K562 (cell line): ENCODE measurements around the gene SORCS2. TPM values are rescaled to one million over a fixed set of nuclear protein-coding genes. Genes with fewer than 3 reads are reported as not detected.

Source experiments
- ATAC-seq: fragments of 200-7000 bp; cut with Tn5 transposase; 3 replicates; pipeline ENCODE4 v1.9.1; 2020; ENCODE audit warnings: moderate library complexity
- BruUV-seq: library from RNA; stranded (reverse); fragments of 400-500 nt; replicated peaks from 2 replicates; lab custom pipeline; 2021; lab: Mats Ljungman, UMichigan
- CTCF ChIA-PET: fragments of 300-600 bp; formaldehyde crosslinking; extraction: SDS; loops from one replicate; lab custom pipeline; 2021; ENCODE audit warnings: low intra/inter-chr PET ratio; lab: Yijun Ruan, JAX
- POLR2A ChIA-PET: fragments of 300-600, 350-650 bp; sonication (Branson Sonifier 250); formaldehyde crosslinking; extraction: SDS; loops from one replicate; lab custom pipeline; 2021; ENCODE audit warnings: antibody characterized with exemption, inconsistent platforms; lab: Yijun Ruan, JAX
- DNase-seq, 4 experiments: peaks; one replicate each; pipeline versions ENCODE4 v3.0.0 to v3.0.0-alpha.2; 2011 to 2018; ENCODE audit warnings: low spot score in 3 of 4, mixed read lengths in 3 of 4; ENCODE audit errors: extremely low read depth in 1 of 4
- FAIRE-seq: peaks from 2 replicates; lab custom pipeline; 2011; peaks lifted over from hg19 to GRCh38; lab: Jason Lieb, UNC
- H2AFZ ChIP-seq: 2 replicates; pipeline ENCODE4 v1.6.0; 2011; ENCODE audit warnings: low read depth, low read length, control low read depth, inconsistent platforms
- H3K27ac ChIP-seq: fragments of 200-600 bp; 3 replicates; pipeline ENCODE4 v1.8.0; 2011; ENCODE audit warnings: low read depth, mild to moderate bottlenecking, control low read depth, inconsistent platforms, low read length, moderate library complexity, mixed read lengths; ENCODE audit errors: extremely low read depth
- H3K27me3 ChIP-seq, 2 experiments: fragments of 300-600 bp in 1 of 2; 2 replicates in 1 of 2; 3 replicates in 1 of 2; pipeline versions ENCODE4 v1.6.0 to v1.8.0; 2011; ENCODE audit warnings: inconsistent platforms in 2 of 2, low read length in 2 of 2, mild to moderate bottlenecking in 1 of 2, mixed read lengths in 1 of 2, moderate library complexity in 1 of 2; ENCODE audit not compliant: control insufficient read depth in 2 of 2, insufficient read depth in 2 of 2
- H3K36me3 ChIP-seq: fragments of 300-600 bp; 3 replicates; pipeline ENCODE4 v1.8.0; 2011; ENCODE audit warnings: mild to moderate bottlenecking, low read length, inconsistent platforms; ENCODE audit not compliant: control insufficient read depth, insufficient read depth
- H3K4me1 ChIP-seq, 2 experiments: fragments of 200-600 bp in 1 of 2; replicated peaks in 1 of 2; 2 replicates in 1 of 2; 3 replicates in 1 of 2; pipeline versions ENCODE4 v1.5.1 to v1.8.0; 2011; ENCODE audit warnings: inconsistent platforms in 2 of 2, low read length in 2 of 2, mild to moderate bottlenecking in 1 of 2, mixed read lengths in 1 of 2, moderate library complexity in 1 of 2; ENCODE audit not compliant: control insufficient read depth in 2 of 2, insufficient read depth in 2 of 2
- H3K4me2 ChIP-seq: 2 replicates; pipeline ENCODE4 v1.6.1; 2011; ENCODE audit warnings: low read length, control low read depth, inconsistent platforms, mixed read lengths; ENCODE audit not compliant: insufficient read depth
- H3K4me3 ChIP-seq: fragments of 200-600 bp; sonication (generic), shearing (Covaris generic); 2 replicates; pipeline ENCODE4 v1.5.1; 2016; ENCODE audit warnings: control low read depth, inconsistent platforms
- H3K79me2 ChIP-seq: fragments of 200-600 bp; 3 replicates; pipeline ENCODE4 v1.8.0; 2011; ENCODE audit warnings: low read length, inconsistent platforms; ENCODE audit not compliant: control insufficient read depth, insufficient read depth
- H3K9ac ChIP-seq, 2 experiments: 2 replicates each; pipeline versions ENCODE4 v1.6.0 to v1.6.1; 2011; ENCODE audit warnings: low read depth in 2 of 2, low read length in 2 of 2, control low read depth in 1 of 2, inconsistent platforms in 1 of 2, mild to moderate bottlenecking in 1 of 2, mixed read lengths in 1 of 2; ENCODE audit not compliant: insufficient read depth in 1 of 2
- H3K9me1 ChIP-seq: one replicate; pipeline ENCODE4 v1.6.0; 2011; ENCODE audit warnings: inconsistent platforms, mild to moderate bottlenecking, low read length, moderate library complexity; ENCODE audit not compliant: control insufficient read depth, insufficient read depth
- H3K9me3 ChIP-seq: replicated peaks from 2 replicates; pipeline ENCODE4 v1.5.1; 2011; ENCODE audit warnings: low read depth, low read length, inconsistent platforms; ENCODE audit not compliant: control insufficient read depth, insufficient read depth
- H4K20me1 ChIP-seq: replicated peaks from 2 replicates; pipeline ENCODE4 v1.6.1; 2011; ENCODE audit warnings: low read length, inconsistent platforms, mixed read lengths; ENCODE audit not compliant: control insufficient read depth, insufficient read depth
- FOXK2 ChIP-seq, 2 experiments: fragments of 450-650 bp; IDR thresholded peaks in 1 of 2; conservative IDR thresholded peaks in 1 of 2; 2 replicates each; pipeline ENCODE4 v1.6.1; 2016; ENCODE audit warnings: low read depth in 2 of 2, mild to moderate bottlenecking in 1 of 2
- GABPB2 ChIP-seq: fragments of 250-450 bp; sonication (Bioruptor Pico); conservative IDR thresholded peaks from 2 replicates; pipeline ENCODE4 v1.5.1; 2021; ENCODE audit warnings: mild to moderate bottlenecking
- KHSRP ChIP-seq: fragments of 450-650 bp; IDR thresholded peaks from 2 replicates; pipeline ENCODE4 v1.6.1; 2017
- MGA ChIP-seq: fragments of 450-650 bp; IDR thresholded peaks from 2 replicates; pipeline ENCODE4 v1.6.1; 2016; ENCODE audit warnings: mild to moderate bottlenecking, moderate library complexity
- MTA1 ChIP-seq: fragments of 450-650 bp; IDR thresholded peaks from 2 replicates; pipeline ENCODE4 v1.6.1; 2017; ENCODE audit warnings: borderline replicate concordance
- MXI1 ChIP-seq: IDR thresholded peaks from 2 replicates; pipeline ENCODE4 v1.6.1; 2011; ENCODE audit warnings: low read depth, mild to moderate bottlenecking, improper control_type of control experiment, low read length
- NR4A1 ChIP-seq, 2 experiments: fragments of 250-450 bp in 1 of 2; fragments of 450-650 bp in 1 of 2; sonication (Bioruptor Pico) in 1 of 2; IDR thresholded peaks; 2 replicates each; pipeline versions ENCODE4 v1.4.0 to v1.6.1; 2016 to 2020; ENCODE audit warnings: mild to moderate bottlenecking in 2 of 2, missing compliant biosample characterization in 1 of 2, missing genetic modification characterization in 1 of 2, moderate library complexity in 1 of 2
- XRCC3 ChIP-seq: fragments of 450-650 bp; IDR thresholded peaks from 2 replicates; pipeline ENCODE4 v1.6.1; 2017; ENCODE audit warnings: mild to moderate bottlenecking, moderate library complexity
- ZNF23 ChIP-seq: fragments of 250-450 bp; sonication (Bioruptor Pico); IDR thresholded peaks from 2 replicates; pipeline ENCODE4 v1.4.0; 2020; ENCODE audit warnings: mild to moderate bottlenecking
- ZNF696 ChIP-seq: fragments of 250-450 bp; sonication (Bioruptor Pico); conservative IDR thresholded peaks from 2 replicates; pipeline ENCODE4 v1.4.0; 2020; ENCODE audit warnings: mild to moderate bottlenecking, moderate library complexity
- ZNF717 ChIP-seq: fragments of 250-450 bp; sonication (Bioruptor Pico); IDR thresholded peaks from 2 replicates; pipeline ENCODE4 v1.5.0; 2021
- ZSCAN32 ChIP-seq: fragments of 450-650 bp; formaldehyde crosslinking; IDR thresholded peaks from 2 replicates; pipeline ENCODE4 v1.4.0; 2020; ENCODE audit warnings: mild to moderate bottlenecking, moderate library complexity
- WGBS: fragments of 100-300 bp; shearing (Covaris generic); methylation state at CpG from one replicate; pipeline ENCODE4 v1.1.6; 2016; ENCODE audit warnings: low coverage, mixed read lengths; ENCODE audit not compliant: insufficient coverage; ENCODE audit errors: missing lambda C conversion rate; 5-methylcytosine and 5-hydroxymethylcytosine counted together
- in situ Hi-C: fragments of 300-500 bp; cut with MboI; formaldehyde crosslinking; loops from 4 replicates; pipeline ENCODE4 v1.15.0; 2018; ENCODE audit warnings: inconsistent platforms, mixed read lengths
- intact Hi-C: fragments of 100-400 bp; cut with micrococcal nuclease; formaldehyde crosslinking; loops from 2 replicates; pipeline ENCODE4 v1.14.2; 2022
- polyA plus RNA-seq, 8 experiments: library from polyadenylated mRNA; depleted of rRNA in 4 of 8; stranded (reverse) in 5 of 8; unstranded in 3 of 8; fragments of >200 nt; fragmentation: Nextera tagmentation in 2 of 8; fragmentation: Illumina TruSeq in 1 of 8; extraction: Ambion mirVana in 2 of 8; extraction: Trizol in 1 of 8; gene quantifications; 2 replicates each; pipeline versions ENCODE4 v1.2.1 to v1.2.3, GENCODE V29; 2011 to 2014; ENCODE audit warnings: inconsistent platforms in 1 of 8, missing spikeins in 1 of 8
- total RNA-seq, 7 experiments: library from RNA; depleted of rRNA in 6 of 7; stranded (reverse); fragments of >200 nt in 6 of 7; fragmentation: Illumina TruSeq in 2 of 7; extraction: Trizol in 2 of 7; gene quantifications; 2 replicates each; pipeline versions ENCODE4 v1.2.1 to v1.2.3, GENCODE V29; 2011 to 2021; ENCODE audit warnings: low replicate concordance in 1 of 7

The SORCS2 gene
- total and polyA plus RNA-seq, 9 of the 15 experiments (the other 6 are each of a cell fraction or from before 2014, with no cell fraction given): not detected

- POLR2A ChIA-PET: interaction anchor here (0.7 to 1.1 kb wide), 3 partner anchors 9 to 258 kb away, joined by 3 to 4 read pairs (median 3); no protein-coding TSS in a partner anchor
- Histone ChIP-seq H3K4me2 (no peak overlapping the region), H3K36me3 (no peaks in the 10 kb centered on the region), H3K27ac (no peak overlapping the region), H3K9me1 (no peaks in the 10 kb centered on the region), H3K9ac (no peak overlapping the region), H4K20me1 (no peaks in the 10 kb centered on the region), H3K9me3 (no peaks in the 10 kb centered on the region), H3K4me3 (no peak overlapping the region), H3K4me1 (no peaks in the 10 kb centered on the region), H3K27me3 (peaks cover 0 to 17% of the 10 kb centered on the region in 2 experiments; a peak in 2 of 5 replicates), H3K79me2 (no peaks in the 10 kb centered on the region), H2AFZ (no peak overlapping the region)
- no peak for FAIRE-seq
- intact Hi-C loops: no loop called here
- ATAC-seq: no peak
- 1% methylated on average over 9 of the region's 12 CpGs for WGBS
- in situ Hi-C loops: no loop called here
- CTCF ChIA-PET: no interaction called here
- no peak for DNase-seq
- no TSS peak for BruUV-seq
- TF ChIP-seq FOXK2 (conservative IDR thresholded peaks at IDR 0.05 in 1 of 2, IDR thresholded peaks at IDR 0.05 in 1 of 2; ENCODE audit: low read depth in 2 of 2): no peak
- TF ChIP-seq NR4A1 (CRISPR knock-in tag; IDR thresholded peaks at IDR 0.05): no peak
- TF ChIP-seq NR4A1 (tag; IDR thresholded peaks at IDR 0.05): no peak
- TF ChIP-seq GABPB2 (CRISPR knock-in tag): no peak
- TF ChIP-seq ZSCAN32: no peak
- no peak for TF ChIP-seq ZNF23 (CRISPR knock-in tag)
- no peak for TF ChIP-seq XRCC3
- TF ChIP-seq MTA1: no peak
- no peak for TF ChIP-seq ZNF717
- TF ChIP-seq ZNF696 (CRISPR knock-in tag): no peak
- no peak for TF ChIP-seq MXI1
- no peak for TF ChIP-seq MGA
- no peak for TF ChIP-seq KHSRP
Observed at GRCh38 chr4:7411896-7412553, 219.7 kb downstream of the SORCS2 start.
